ENCODE data around the gene FAM171A2.
"Not testable (repeated sequence)": the region's sequence is repeated elsewhere in the genome, so short reads cannot be mapped to it uniquely, and the experiment has no call there.

The FAM171A2 gene

GRCh38 chr17:44383861-44384260 is 20.2 kb upstream of the FAM171A2 start:
- DNase-seq (ENCODE audit: low read depth, low spot score) = no peak

- no peak for DNase-seq (ENCODE audit: low read depth, low spot score)
These were observed 19.7 kb upstream of the FAM171A2 start for GRCh38 chr17:44383363-44383762.

GRCh38 chr17:44382917-44383316 is 19.3 kb upstream of the FAM171A2 start:
- DNase-seq (ENCODE audit: low read depth, low spot score) = no peak

- DNase-seq (ENCODE audit: low read depth, low spot score) = no peak
These were observed 18.2 kb upstream of the FAM171A2 start for GRCh38 chr17:44381810-44382305.

GRCh38 chr17:44380767-44381166 is 17.1 kb upstream of the FAM171A2 start:
- no peak for DNase-seq (ENCODE audit: low read depth, low spot score)

- no peak for DNase-seq (ENCODE audit: low read depth, low spot score)
These were observed 16.2 kb upstream of the FAM171A2 start for GRCh38 chr17:44379887-44380286.

- DNase-seq (ENCODE audit: low read depth, low spot score) = no peak
These were observed 14.6 kb upstream of the FAM171A2 start for GRCh38 chr17:44378171-44378705.

GRCh38 chr17:44376779-44377178 is 13.1 kb upstream of the FAM171A2 start:
- no peak for DNase-seq (ENCODE audit: low read depth, low spot score)

GRCh38 chr17:44376124-44376523 is 12.5 kb upstream of the FAM171A2 start:
- no peak for DNase-seq (ENCODE audit: low read depth, low spot score)

- DNase-seq (ENCODE audit: low read depth, low spot score) = no peak
These were observed 11.8 kb upstream of the FAM171A2 start for GRCh38 chr17:44375196-44376017.

GRCh38 chr17:44374306-44375195 is 10.9 kb upstream of the FAM171A2 start:
- DNase-seq (ENCODE audit: low read depth, low spot score) = no peak

- no peak for DNase-seq (ENCODE audit: low read depth, low spot score)
These were observed 8.4 kb upstream of the FAM171A2 start for GRCh38 chr17:44372036-44372435.

- DNase-seq (ENCODE audit: low read depth, low spot score) = not testable (repeated sequence)
These were observed 5.9 kb upstream of the FAM171A2 start for GRCh38 chr17:44369414-44370023.

- not testable (repeated sequence) for DNase-seq (ENCODE audit: low read depth, low spot score)
These were observed 5.0 kb upstream of the FAM171A2 start for GRCh38 chr17:44368391-44369243.

GRCh38 chr17:44367231-44367979 is 3.8 kb upstream of the FAM171A2 start:
- DNase-seq (ENCODE audit: low read depth, low spot score) = no peak

GRCh38 chr17:44365051-44365450 is 1.4 kb upstream of the FAM171A2 start:
- not testable (repeated sequence) for DNase-seq (ENCODE audit: low read depth, low spot score)

GRCh38 chr17:44362949-44363612 is 572 bp downstream of the FAM171A2 start:
- DNase-seq (ENCODE audit: low read depth, low spot score) = no peak

GRCh38 chr17:44362459-44362948 is 1.1 kb downstream of the FAM171A2 start:
- no peak for DNase-seq (ENCODE audit: low read depth, low spot score)
